ENCODE measurements around the gene LRRC10. TPM values are rescaled to one million over a fixed set of nuclear protein-coding genes. Genes with fewer than 3 reads are reported as not detected.
A peak's percentile ranks its signal among the peaks of the same experiment; 100 is the strongest.

Gene LRRC10
- total and polyA plus RNA-seq, 4 experiments from 2014 or later = not detected

- peak overlapping the region in 2 of 7 donors; percentile 30 to 51 for H3K27ac Mint-ChIP-seq
- H3K27me3 Mint-ChIP-seq = no peaks in the 10 kb centered on the region
- Histone ChIP-seq H3K4me3 (ENCODE audit: low read length in 2 of 2) (no peak overlapping the region), H3K9me3 (ENCODE audit: control insufficient read depth in 1 of 2, low read length in 2 of 2) (no peaks in the 10 kb centered on the region), H3K27me3 (ENCODE audit: insufficient read depth, low read length) (no peaks in the 10 kb centered on the region), H3K36me3 (ENCODE audit: insufficient read depth, low read length) (peaks cover 62% of the 10 kb centered on the region), H3K27ac (ENCODE audit: low read depth, low read length) (no peak overlapping the region), H3K4me1 (ENCODE audit: insufficient read depth, low read length) (peaks cover 16% of the 10 kb centered on the region)
- CTCF ChIA-PET (ENCODE audit: partially characterized antibody) = no interaction called here
- peaks cover 7 to 16% (median 10%) of the 10 kb centered on the region in 4 donors for H3K4me1 Mint-ChIP-seq
- peaks cover 0 to 4% (median 0%) of the 10 kb centered on the region in 8 donors for H3K9me3 Mint-ChIP-seq
- H3K36me3 Mint-ChIP-seq = peaks cover 36 to 65% of the 10 kb centered on the region in 2 donors
- no peak overlapping the region for H3K4me3 Mint-ChIP-seq
- no peak for DNase-seq
- POLR2A ChIA-PET (ENCODE audit: partially characterized antibody) = no interaction called here
- intact Hi-C loops (cut with micrococcal nuclease) = loop anchor here (5.0 to 10.0 kb wide), 2 partner anchors 296 to 656 kb away; partner anchors contain the start of gene CNOT2
These were observed 22.2 kb downstream of the LRRC10 start for GRCh38 chr12:69588527-69588926.

DNA sequence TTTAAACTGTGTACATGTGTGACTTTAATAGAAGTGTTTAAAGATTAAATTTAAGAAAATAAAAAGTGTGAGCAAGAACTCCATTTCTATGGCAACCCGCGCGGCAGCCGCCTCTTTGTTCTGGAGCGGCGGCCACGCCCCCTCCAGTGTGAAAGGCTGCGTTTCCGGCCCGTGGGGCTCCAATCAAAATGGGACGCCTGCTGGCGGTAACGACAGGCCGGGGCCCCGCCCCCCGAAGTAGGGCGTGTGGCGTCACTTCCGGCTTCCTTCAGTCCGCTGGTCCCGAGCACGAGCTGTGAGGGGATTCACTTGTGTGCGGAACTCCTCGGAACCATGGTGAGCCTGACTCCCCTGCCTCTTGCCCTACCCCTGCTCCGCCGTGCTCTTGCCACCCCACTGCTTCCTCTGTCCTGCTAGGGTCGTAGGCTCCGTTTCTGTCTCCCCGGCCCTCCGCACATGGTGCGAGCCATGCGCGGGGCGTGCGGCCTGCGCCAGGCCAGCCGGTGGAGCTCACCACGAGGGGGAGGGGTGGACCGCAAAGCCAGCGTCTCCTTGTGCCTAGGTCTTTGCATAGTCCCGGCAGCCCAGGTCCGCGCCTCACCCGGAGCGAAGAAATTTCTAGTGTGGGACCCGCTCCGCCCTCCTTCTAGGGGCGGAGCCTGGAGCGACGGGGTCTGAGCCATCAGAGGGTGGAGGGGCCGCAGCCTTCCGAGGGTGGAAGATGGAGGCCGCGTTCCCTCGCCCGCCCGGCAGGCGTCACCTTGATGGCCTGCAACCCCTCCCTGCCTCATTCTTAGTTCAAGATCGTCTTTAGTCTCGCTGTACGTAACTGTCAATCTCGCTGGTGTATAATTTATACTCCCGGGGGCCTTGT is 25.3 kb downstream of the LRRC10 start, which contains the start of gene CCT2:
Gene CCT2, plus strand, starts transcription at position 271 of the 874 bp plus-strand sequence. Its CDS starts 63 bp downstream, at position 334.
- H3K9me3 ChIP-seq (ENCODE audit: control insufficient read depth in 1 of 2, low read length in 2 of 2) = no peaks in the 10 kb centered on the region
- intact Hi-C loops (cut with micrococcal nuclease) = loop anchor here (1.0 to 10.0 kb wide), 9 partner anchors 13 to 659 kb away; partner anchors contain the start of genes CNOT2, CPSF6, FRS2 and RAB3IP
- DNase-seq = peak; percentile 91 to 96 (median 96)
- Mint-ChIP-seq H3K27ac (peak within 1 kb of the TSS; percentile 96 to 99 (median 98)), H3K27me3 (no peaks in the 10 kb centered on the region), H3K4me1 (peaks cover 5 to 19% (median 10%) of the 10 kb centered on the region in 4 donors), H3K4me3 (peak within 1 kb of the TSS; percentile 94 to 97 (median 95)), H3K9me3 (peaks cover 0 to 4% (median 0%) of the 10 kb centered on the region in 8 donors), H3K36me3 (peaks cover 20 to 36% of the 10 kb centered on the region in 2 donors)
- ChIA-PET POLR2A (ENCODE audit: partially characterized antibody) (interaction anchor here (0.6 to 2.2 kb wide), 10 partner anchors 14 to 778 kb away, joined by 3 to 26 read pairs (median 4); partner anchors contain the start of genes FRS2 and MDM2), CTCF (ENCODE audit: partially characterized antibody) (interaction anchor here (0.9 to 1.9 kb wide), 6 partner anchors 15 to 229 kb away, joined by 3 to 14 read pairs (median 6); no protein-coding TSS in a partner anchor)
- peaks cover 34% of the 10 kb centered on the region for H3K36me3 ChIP-seq (ENCODE audit: insufficient read depth, low read length)
- H3K27ac ChIP-seq (ENCODE audit: low read depth, low read length) = peak within 1 kb of the TSS; percentile 95
- H3K27me3 ChIP-seq (ENCODE audit: insufficient read depth, low read length) = no peaks in the 10 kb centered on the region
- H3K4me3 ChIP-seq (ENCODE audit: low read length in 2 of 2) = peak within 1 kb of the TSS; percentile 90 to 93
- peaks cover 16% of the 10 kb centered on the region for H3K4me1 ChIP-seq (ENCODE audit: insufficient read depth, low read length)

DNA sequence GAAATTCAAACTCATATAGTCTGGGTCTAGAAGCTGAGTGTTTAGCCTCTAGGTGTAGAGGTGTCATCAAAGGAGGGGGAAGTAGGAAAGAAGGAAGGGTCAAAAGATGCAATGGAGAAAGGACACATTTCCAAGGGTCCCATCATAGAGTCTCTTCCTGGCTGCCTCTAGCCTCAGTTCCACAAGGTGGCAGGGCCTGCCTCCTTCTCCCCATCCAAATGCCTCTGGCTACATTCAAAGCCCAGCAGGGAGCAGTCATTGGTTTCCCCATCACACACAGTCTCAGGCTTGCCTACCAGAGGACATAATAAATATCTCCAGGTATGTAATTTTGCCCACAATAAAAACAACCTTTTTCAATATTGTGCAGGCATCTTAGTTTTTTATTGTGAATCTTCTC is 27.5 kb downstream of the LRRC10 start:
- no peak for DNase-seq
- Histone ChIP-seq H3K4me3 (ENCODE audit: low read length in 2 of 2) (no peak overlapping the region), H3K27me3 (ENCODE audit: insufficient read depth, low read length) (no peaks in the 10 kb centered on the region), H3K9me3 (ENCODE audit: control insufficient read depth in 1 of 2, low read length in 2 of 2) (no peaks in the 10 kb centered on the region), H3K36me3 (ENCODE audit: insufficient read depth, low read length) (peaks cover 13% of the 10 kb centered on the region), H3K4me1 (ENCODE audit: insufficient read depth, low read length) (peaks cover 16% of the 10 kb centered on the region), H3K27ac (ENCODE audit: low read depth, low read length) (no peak overlapping the region)
- Mint-ChIP-seq H3K36me3 (peaks cover 2 to 16% of the 10 kb centered on the region in 2 donors), H3K4me1 (peaks cover 5 to 19% (median 8%) of the 10 kb centered on the region in 4 donors), H3K27ac (peak overlapping the region in 1 of 7 donors; percentile 25), H3K27me3 (no peaks in the 10 kb centered on the region), H3K9me3 (peaks cover 0 to 6% (median 0%) of the 10 kb centered on the region in 8 donors), H3K4me3 (peak overlapping the region in 2 of 8 donors; percentile 20 to 54)
- CTCF ChIA-PET (ENCODE audit: partially characterized antibody) = interaction anchor here (1.4 to 6.5 kb wide), 3 partner anchors 12 to 259 kb away, joined by 3 to 55 read pairs (median 4); no protein-coding TSS in a partner anchor
- intact Hi-C loops (cut with micrococcal nuclease) = loop anchor here (10.0 kb wide), 1 partner anchor 662 kb away; the partner anchor contains the start of gene CNOT2
- POLR2A ChIA-PET (ENCODE audit: partially characterized antibody) = no interaction called here

- no peak for DNase-seq
- H3K27me3 ChIP-seq (ENCODE audit: insufficient read depth, low read length) = no peaks in the 10 kb centered on the region
- peak overlapping the region in 2 of 7 donors; percentile 1 to 38 for H3K27ac Mint-ChIP-seq
- H3K4me1 ChIP-seq (ENCODE audit: insufficient read depth, low read length) = peaks cover 5% of the 10 kb centered on the region
- intact Hi-C loops (cut with micrococcal nuclease) = loop anchor here (10.0 kb wide), 1 partner anchor 665 kb away; the partner anchor contains the start of gene CNOT2
- H3K36me3 Mint-ChIP-seq = peaks cover 0 to 11% of the 10 kb centered on the region in 2 donors
- H3K4me1 Mint-ChIP-seq = peaks cover 0 to 6% (median 0%) of the 10 kb centered on the region in 4 donors
- peaks cover 0 to 2% (median 0%) of the 10 kb centered on the region in 8 donors for H3K9me3 Mint-ChIP-seq
- ChIA-PET CTCF (ENCODE audit: partially characterized antibody) (interaction anchor here (0.8 to 6.5 kb wide), 4 partner anchors 9 to 289 kb away, joined by 3 to 55 read pairs (median 8); no protein-coding TSS in a partner anchor), POLR2A (ENCODE audit: partially characterized antibody) (no interaction called here)
- H3K27me3 Mint-ChIP-seq = no peaks in the 10 kb centered on the region
- H3K27ac ChIP-seq (ENCODE audit: low read depth, low read length) = no peak overlapping the region
- peaks cover 3% of the 10 kb centered on the region for H3K36me3 ChIP-seq (ENCODE audit: insufficient read depth, low read length)
- H3K4me3 ChIP-seq (ENCODE audit: low read length in 2 of 2) = no peak overlapping the region
- H3K9me3 ChIP-seq (ENCODE audit: control insufficient read depth in 1 of 2, low read length in 2 of 2) = no peaks in the 10 kb centered on the region
- H3K4me3 Mint-ChIP-seq = no peak overlapping the region
These were observed 30.6 kb downstream of the LRRC10 start for GRCh38 chr12:69580074-69580473.

DNA sequence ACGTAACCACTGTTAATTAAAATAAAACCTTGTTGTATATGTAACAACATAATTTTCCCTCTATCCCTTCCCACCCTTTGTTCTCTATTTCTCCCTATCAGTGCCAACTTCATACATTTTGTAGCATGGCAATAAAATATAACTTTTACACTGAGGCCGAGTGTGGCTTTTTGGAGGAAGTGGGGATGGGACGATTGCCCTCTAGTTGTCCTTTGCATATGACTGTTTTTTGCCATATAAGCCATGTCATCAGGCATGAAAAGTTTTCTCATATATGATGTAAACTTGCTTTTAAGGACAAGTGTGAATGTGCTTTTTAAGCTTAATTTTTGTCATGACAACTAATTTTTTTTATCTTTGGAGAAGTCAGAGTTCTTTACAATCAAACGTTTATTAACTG is 31.7 kb downstream of the LRRC10 start:
- no peak overlapping the region for H3K27ac Mint-ChIP-seq
- POLR2A ChIA-PET (ENCODE audit: partially characterized antibody) = no interaction called here

GRCh38 chr12:69578283-69578682 is 32.4 kb downstream of the LRRC10 start:
- H3K4me3 Mint-ChIP-seq = no peak overlapping the region
- CTCF ChIA-PET (ENCODE audit: partially characterized antibody) = interaction anchor here (6.5 kb wide), 1 partner anchor 7 kb away, joined by 55 read pairs; no protein-coding TSS in a partner anchor
- peaks cover 0 to 3% (median 0%) of the 10 kb centered on the region in 4 donors for H3K4me1 Mint-ChIP-seq
- Histone ChIP-seq H3K27ac (ENCODE audit: low read depth, low read length) (no peak overlapping the region), H3K27me3 (ENCODE audit: insufficient read depth, low read length) (no peaks in the 10 kb centered on the region), H3K36me3 (ENCODE audit: insufficient read depth, low read length) (peaks cover 20% of the 10 kb centered on the region), H3K9me3 (ENCODE audit: control insufficient read depth in 1 of 2, low read length in 2 of 2) (no peaks in the 10 kb centered on the region), H3K4me1 (ENCODE audit: insufficient read depth, low read length) (no peaks in the 10 kb centered on the region), H3K4me3 (ENCODE audit: low read length in 2 of 2) (no peak overlapping the region)
- DNase-seq = no peak
- no peaks in the 10 kb centered on the region for H3K27me3 Mint-ChIP-seq
- H3K27ac Mint-ChIP-seq = no peak overlapping the region
- peaks cover 0 to 2% (median 0%) of the 10 kb centered on the region in 8 donors for H3K9me3 Mint-ChIP-seq
- intact Hi-C loops (cut with micrococcal nuclease) = no loop called here
- H3K36me3 Mint-ChIP-seq = peaks cover 16 to 27% of the 10 kb centered on the region in 2 donors
- POLR2A ChIA-PET (ENCODE audit: partially characterized antibody) = no interaction called here

More for the DNA sequence above, 31.7 kb downstream of the LRRC10 start:
- Mint-ChIP-seq H3K4me1 (peaks cover 0 to 3% (median 0%) of the 10 kb centered on the region in 4 donors), H3K27me3 (no peaks in the 10 kb centered on the region), H3K36me3 (peaks cover 10 to 22% of the 10 kb centered on the region in 2 donors), H3K4me3 (no peak overlapping the region), H3K9me3 (peaks cover 0 to 2% (median 0%) of the 10 kb centered on the region in 8 donors)
- Histone ChIP-seq H3K4me3 (ENCODE audit: low read length in 2 of 2) (no peak overlapping the region), H3K27me3 (ENCODE audit: insufficient read depth, low read length) (no peaks in the 10 kb centered on the region), H3K36me3 (ENCODE audit: insufficient read depth, low read length) (peaks cover 14% of the 10 kb centered on the region), H3K4me1 (ENCODE audit: insufficient read depth, low read length) (no peaks in the 10 kb centered on the region), H3K9me3 (ENCODE audit: control insufficient read depth in 1 of 2, low read length in 2 of 2) (no peaks in the 10 kb centered on the region), H3K27ac (ENCODE audit: low read depth, low read length) (no peak overlapping the region)
- intact Hi-C loops (cut with micrococcal nuclease) = no loop called here
- DNase-seq = no peak
- CTCF ChIA-PET (ENCODE audit: partially characterized antibody) = interaction anchor here (1.0 to 6.5 kb wide), 3 partner anchors 8 to 288 kb away, joined by 6 to 55 read pairs (median 10); no protein-coding TSS in a partner anchor
